ENCODE results near the gene NAALADL1. TPM values are rescaled to one million over a fixed set of nuclear protein-coding genes. Genes with fewer than 3 reads are reported as not detected.
A peak's percentile ranks its signal among the peaks of the same experiment; 100 is the strongest.

NAALADL1 gene
- total and polyA plus RNA-seq, 9 of the 15 experiments (the other 6 are each of a cell fraction or from before 2014, with no cell fraction given) = 0.06 to 0.72 (median 0.22) TPM; not detected in 4

DNA sequence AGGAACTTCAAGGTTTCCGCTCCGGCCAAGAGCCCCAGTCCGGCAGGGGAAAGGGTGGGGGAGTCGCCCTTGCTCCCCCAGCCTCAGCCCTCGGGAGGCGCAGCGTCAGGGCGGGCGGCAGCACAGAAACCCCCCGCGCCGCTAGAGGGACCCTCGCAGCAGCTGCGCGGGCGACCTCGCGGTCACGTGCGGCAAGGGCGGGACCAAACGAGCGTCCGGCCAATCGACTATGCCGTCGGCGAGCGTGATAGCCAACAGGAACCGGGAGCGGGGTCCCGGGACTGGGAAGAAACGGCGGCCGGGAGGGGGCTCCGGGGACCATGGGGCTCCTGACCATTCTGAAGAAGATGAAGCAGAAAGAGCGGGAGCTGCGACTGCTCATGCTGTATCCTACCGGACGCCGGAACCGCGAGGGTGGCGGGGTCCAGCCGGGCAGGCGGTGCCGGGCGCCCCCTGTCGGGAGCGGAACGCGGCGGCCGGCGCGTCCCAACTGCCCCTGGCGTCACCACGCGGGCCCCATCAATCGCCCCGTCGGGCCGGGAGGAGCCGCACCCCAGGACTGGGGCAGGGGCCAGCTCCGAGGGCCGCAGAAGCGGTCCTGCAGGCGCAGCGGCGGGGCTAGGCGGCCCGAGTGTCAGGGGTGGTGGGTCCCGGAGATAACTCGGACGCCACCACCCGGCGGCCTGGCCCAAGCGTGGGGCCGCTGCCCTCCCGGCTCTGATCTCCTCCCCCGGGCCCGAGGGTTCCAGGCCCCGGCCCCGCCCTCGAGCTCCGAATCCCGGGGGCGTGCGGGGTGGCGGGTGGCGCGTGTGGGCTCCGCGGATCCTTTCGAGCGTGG, 44.2 kb downstream of the NAALADL1 start, which contains the start of gene ARL2 (continued):
- TF ChIP-seq MCM3 (IDR thresholded peaks at IDR 0.05) = no peak
- TF ChIP-seq ZNF224 (CRISPR knock-in tag; IDR thresholded peaks at IDR 0.05) = peak; percentile 94
- TF ChIP-seq CEBPG (CRISPR knock-in tag; IDR thresholded peaks at IDR 0.05) = no peak; the same call in 1 of the 2 replicates
- no peak for TF ChIP-seq CEBPG (tag; conservative IDR thresholded peaks at IDR 0.05 in 1 of 2, IDR thresholded peaks at IDR 0.05 in 1 of 2)
- TF ChIP-seq ZKSCAN1 (IDR thresholded peaks at IDR 0.05; ENCODE audit: low read depth, low read length) = no peak
- no peak for TF ChIP-seq BMI1 (IDR thresholded peaks at IDR 0.05; ENCODE audit: low read length)
- peak; percentile 63 for TF ChIP-seq CREM (IDR thresholded peaks at IDR 0.05; ENCODE audit: low read depth)
- TF ChIP-seq RBM39 (optimal IDR thresholded peaks at IDR 0.05; ENCODE audit: low read depth, low read length) = no peak
- TF ChIP-seq CBX2 (IDR thresholded peaks at IDR 0.05; ENCODE audit: insufficient read depth, low read length, poor library complexity, severe bottlenecking) = no peak
- TF ChIP-seq RCOR1 (IDR thresholded peaks at IDR 0.05; ENCODE audit: borderline replicate concordance in 1 of 2, low read depth in 2 of 2, low read length in 2 of 2) = peak in 1 of 2 experiments; percentile 59; a peak in 2 of 4 replicates
- TF ChIP-seq HMGN3 (IDR thresholded peaks at IDR 0.05; ENCODE audit: borderline replicate concordance, extremely low read depth, insufficient read length, low read depth, low read length) = peak; percentile 84
- no peak for TF ChIP-seq MECOM (CRISPR knock-in tag; IDR thresholded peaks at IDR 0.05)
- no peak for TF ChIP-seq MTF1 (CRISPR knock-in tag; IDR thresholded peaks at IDR 0.05; ENCODE audit: borderline replicate concordance)
- TF ChIP-seq HNRNPK (IDR thresholded peaks at IDR 0.05; ENCODE audit: low read depth, low read length, poor library complexity, severe bottlenecking) = no peak
- TF ChIP-seq HDAC3 (IDR thresholded peaks at IDR 0.05; ENCODE audit: borderline replicate concordance, partially characterized antibody) = no peak
- TF ChIP-seq, protein P1, sequence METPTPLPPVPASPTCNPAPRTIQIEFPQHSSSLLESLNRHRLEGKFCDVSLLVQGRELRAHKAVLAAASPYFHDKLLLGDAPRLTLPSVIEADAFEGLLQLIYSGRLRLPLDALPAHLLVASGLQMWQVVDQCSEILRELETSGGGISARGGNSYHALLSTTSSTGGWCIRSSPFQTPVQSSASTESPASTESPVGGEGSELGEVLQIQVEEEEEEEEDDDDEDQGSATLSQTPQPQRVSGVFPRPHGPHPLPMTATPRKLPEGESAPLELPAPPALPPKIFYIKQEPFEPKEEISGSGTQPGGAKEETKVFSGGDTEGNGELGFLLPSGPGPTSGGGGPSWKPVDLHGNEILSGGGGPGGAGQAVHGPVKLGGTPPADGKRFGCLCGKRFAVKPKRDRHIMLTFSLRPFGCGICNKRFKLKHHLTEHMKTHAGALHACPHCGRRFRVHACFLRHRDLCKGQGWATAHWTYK (CRISPR knock-in tag; IDR thresholded peaks at IDR 0.05) = no peak; the same call in 1 of the 2 replicates
- no peak; a peak in 1 of 4 replicates for TF ChIP-seq SRF (CRISPR knock-in tag; IDR thresholded peaks at IDR 0.05)
- TF ChIP-seq, protein P2, sequence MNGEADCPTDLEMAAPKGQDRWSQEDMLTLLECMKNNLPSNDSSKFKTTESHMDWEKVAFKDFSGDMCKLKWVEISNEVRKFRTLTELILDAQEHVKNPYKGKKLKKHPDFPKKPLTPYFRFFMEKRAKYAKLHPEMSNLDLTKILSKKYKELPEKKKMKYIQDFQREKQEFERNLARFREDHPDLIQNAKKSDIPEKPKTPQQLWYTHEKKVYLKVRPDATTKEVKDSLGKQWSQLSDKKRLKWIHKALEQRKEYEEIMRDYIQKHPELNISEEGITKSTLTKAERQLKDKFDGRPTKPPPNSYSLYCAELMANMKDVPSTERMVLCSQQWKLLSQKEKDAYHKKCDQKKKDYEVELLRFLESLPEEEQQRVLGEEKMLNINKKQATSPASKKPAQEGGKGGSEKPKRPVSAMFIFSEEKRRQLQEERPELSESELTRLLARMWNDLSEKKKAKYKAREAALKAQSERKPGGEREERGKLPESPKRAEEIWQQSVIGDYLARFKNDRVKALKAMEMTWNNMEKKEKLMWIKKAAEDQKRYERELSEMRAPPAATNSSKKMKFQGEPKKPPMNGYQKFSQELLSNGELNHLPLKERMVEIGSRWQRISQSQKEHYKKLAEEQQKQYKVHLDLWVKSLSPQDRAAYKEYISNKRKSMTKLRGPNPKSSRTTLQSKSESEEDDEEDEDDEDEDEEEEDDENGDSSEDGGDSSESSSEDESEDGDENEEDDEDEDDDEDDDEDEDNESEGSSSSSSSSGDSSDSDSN (IDR thresholded peaks at IDR 0.05; ENCODE audit: borderline replicate concordance in 1 of 2, low read depth in 2 of 2, low read length in 2 of 2) = peak in 1 of 2 experiments; percentile 70; a peak in 1 of 4 replicates
- TF ChIP-seq ZBTB17 (CRISPR knock-in tag; IDR thresholded peaks at IDR 0.05) = no peak
- TF ChIP-seq ZNF197 (CRISPR knock-in tag; IDR thresholded peaks at IDR 0.05; ENCODE audit: low read depth) = no peak
- TF ChIP-seq ZNF140 (CRISPR knock-in tag; IDR thresholded peaks at IDR 0.05) = no peak
- no peak for TF ChIP-seq ZNF347 (CRISPR knock-in tag; IDR thresholded peaks at IDR 0.05; ENCODE audit: low read depth)
- TF ChIP-seq, protein P3, sequence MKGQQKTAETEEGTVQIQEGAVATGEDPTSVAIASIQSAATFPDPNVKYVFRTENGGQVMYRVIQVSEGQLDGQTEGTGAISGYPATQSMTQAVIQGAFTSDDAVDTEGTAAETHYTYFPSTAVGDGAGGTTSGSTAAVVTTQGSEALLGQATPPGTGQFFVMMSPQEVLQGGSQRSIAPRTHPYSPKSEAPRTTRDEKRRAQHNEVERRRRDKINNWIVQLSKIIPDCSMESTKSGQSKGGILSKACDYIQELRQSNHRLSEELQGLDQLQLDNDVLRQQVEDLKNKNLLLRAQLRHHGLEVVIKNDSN (CRISPR knock-in tag; IDR thresholded peaks at IDR 0.05) = peak; percentile 99

All from K562 (cell line).